Activated CD8-positive, alpha-beta T cell treated with anti-CD3 and anti-CD28 coated beads for 36 hours (primary cell): ENCODE data around the gene CHMP1B. TPM values are rescaled to one million over a fixed set of nuclear protein-coding genes. Genes with fewer than 3 reads are reported as not detected.

Experiments used
- ATAC-seq: fragments of 200-7000 bp; cut with Tn5 transposase; one replicate; pipeline ENCODE4 v1.10.0; 2021; ENCODE audit warnings: mild to moderate bottlenecking, moderate library complexity
- CTCF ChIA-PET: fragments of 350-600 bp; sonication (Branson Sonifier 250); formaldehyde crosslinking; loops from one replicate; lab custom pipeline; 2021; ENCODE audit warnings: antibody characterized with exemption; lab: Charles Lee
- POLR2A ChIA-PET: fragments of 350-600 bp; sonication (Branson Sonifier 250); formaldehyde crosslinking; loops from one replicate; lab custom pipeline; 2021; ENCODE audit warnings: antibody characterized with exemption; lab: Charles Lee
- DNase-seq: peaks from one replicate; pipeline ENCODE4 v3.0.0-alpha.2; 2020
- H3K27ac Mint-ChIP-seq: one replicate; pipeline ENCODE4 v1.8.0; 2021; ENCODE audit warnings: mild to moderate bottlenecking, mixed read lengths
- H3K27me3 Mint-ChIP-seq: one replicate; pipeline ENCODE4 v1.8.0; 2021; ENCODE audit warnings: mixed read lengths
- H3K36me3 Mint-ChIP-seq: one replicate; pipeline ENCODE4 v1.8.0; 2021; ENCODE audit warnings: low read depth, mixed read lengths
- H3K4me1 Mint-ChIP-seq: one replicate; pipeline ENCODE4 v1.8.0; 2021; ENCODE audit warnings: low read depth, mixed read lengths
- H3K4me3 Mint-ChIP-seq: one replicate; pipeline ENCODE4 v1.8.0; 2021; ENCODE audit warnings: mild to moderate bottlenecking, moderate library complexity, mixed read lengths
- H3K9me3 Mint-ChIP-seq: one replicate; pipeline ENCODE4 v1.8.0; 2021; ENCODE audit warnings: mixed read lengths
- intact Hi-C: fragments of 100-400 bp; cut with micrococcal nuclease; formaldehyde crosslinking; loops from one replicate; pipeline ENCODE4 v1.10.0; 2022
- total RNA-seq, 2 experiments: library from RNA; stranded (reverse); gene quantifications; one replicate each; pipeline ENCODE4 v1.2.3, GENCODE V29; 2021
- TF ChIP-seq, protein P1 (sequence below): fragments of 200-600 bp; IDR thresholded peaks from one replicate; pipeline ENCODE4 v1.8.0; 2022; ENCODE audit warnings: antibody characterized with exemption, mild to moderate bottlenecking

CHMP1B gene
- total RNA-seq, 2 experiments from 2014 or later, result 24.8 to 25.8 TPM

- no peak overlapping the region for H3K4me3 Mint-ChIP-seq
- H3K27me3 Mint-ChIP-seq, result no peaks in the 10 kb centered on the region
- TF ChIP-seq, protein P1, sequence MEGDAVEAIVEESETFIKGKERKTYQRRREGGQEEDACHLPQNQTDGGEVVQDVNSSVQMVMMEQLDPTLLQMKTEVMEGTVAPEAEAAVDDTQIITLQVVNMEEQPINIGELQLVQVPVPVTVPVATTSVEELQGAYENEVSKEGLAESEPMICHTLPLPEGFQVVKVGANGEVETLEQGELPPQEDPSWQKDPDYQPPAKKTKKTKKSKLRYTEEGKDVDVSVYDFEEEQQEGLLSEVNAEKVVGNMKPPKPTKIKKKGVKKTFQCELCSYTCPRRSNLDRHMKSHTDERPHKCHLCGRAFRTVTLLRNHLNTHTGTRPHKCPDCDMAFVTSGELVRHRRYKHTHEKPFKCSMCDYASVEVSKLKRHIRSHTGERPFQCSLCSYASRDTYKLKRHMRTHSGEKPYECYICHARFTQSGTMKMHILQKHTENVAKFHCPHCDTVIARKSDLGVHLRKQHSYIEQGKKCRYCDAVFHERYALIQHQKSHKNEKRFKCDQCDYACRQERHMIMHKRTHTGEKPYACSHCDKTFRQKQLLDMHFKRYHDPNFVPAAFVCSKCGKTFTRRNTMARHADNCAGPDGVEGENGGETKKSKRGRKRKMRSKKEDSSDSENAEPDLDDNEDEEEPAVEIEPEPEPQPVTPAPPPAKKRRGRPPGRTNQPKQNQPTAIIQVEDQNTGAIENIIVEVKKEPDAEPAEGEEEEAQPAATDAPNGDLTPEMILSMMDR, result no peak
- DNase-seq (no peak), ATAC-seq (no peak)
- no peaks in the 10 kb centered on the region for H3K4me1 Mint-ChIP-seq
- no peak overlapping the region for H3K27ac Mint-ChIP-seq
- no peaks in the 10 kb centered on the region for H3K9me3 Mint-ChIP-seq
- intact Hi-C loops, result no loop called here
- H3K36me3 Mint-ChIP-seq, result no peaks in the 10 kb centered on the region
- ChIA-PET POLR2A (no interaction called here), CTCF (no interaction called here)
These were observed 27.7 kb upstream of the CHMP1B start for GRCh38 chr18:11823545-11823944.

DNA sequence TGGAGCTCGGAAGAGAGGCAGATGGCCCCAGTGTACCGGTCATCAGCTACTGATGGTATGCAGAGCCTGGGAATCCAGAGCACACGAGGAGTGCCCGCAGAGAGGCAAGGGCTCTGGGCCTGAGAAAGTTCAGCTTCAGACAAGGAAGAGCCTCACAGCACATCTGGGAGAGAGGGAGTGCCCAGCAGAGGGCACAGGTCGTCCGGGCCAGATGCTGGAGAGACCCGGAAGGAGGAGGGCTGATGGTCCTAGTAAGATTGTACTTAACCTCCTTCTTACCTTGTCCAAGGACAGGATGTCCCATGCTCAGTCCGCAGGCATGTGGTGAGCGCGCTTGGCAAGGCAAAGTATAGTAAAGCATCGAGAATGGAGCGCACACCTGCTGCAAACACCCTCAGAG is 24.4 kb upstream of the CHMP1B start:
- ATAC-seq (no peak), DNase-seq (no peak)
- intact Hi-C loops, result no loop called here
- H3K9me3 Mint-ChIP-seq, result no peaks in the 10 kb centered on the region
- no peaks in the 10 kb centered on the region for H3K27me3 Mint-ChIP-seq
- CTCF ChIA-PET, result interaction anchor here (1.0 kb wide), 1 partner anchor 169 kb away, joined by 4 read pairs; no protein-coding TSS in a partner anchor
- H3K4me1 Mint-ChIP-seq, result peaks cover 3% of the 10 kb centered on the region
- TF ChIP-seq, protein P1, result no peak
- POLR2A ChIA-PET, result no interaction called here
- no peak overlapping the region for H3K27ac Mint-ChIP-seq
- no peaks in the 10 kb centered on the region for H3K36me3 Mint-ChIP-seq
- no peak overlapping the region for H3K4me3 Mint-ChIP-seq

- Mint-ChIP-seq H3K9me3 (no peaks in the 10 kb centered on the region), H3K27ac (no peak overlapping the region), H3K4me1 (peaks cover 3% of the 10 kb centered on the region), H3K27me3 (no peaks in the 10 kb centered on the region), H3K36me3 (no peaks in the 10 kb centered on the region), H3K4me3 (no peak overlapping the region)
- no peak for DNase-seq
- CTCF ChIA-PET, result interaction anchor here (1.3 to 1.5 kb wide), 3 partner anchors 13 to 210 kb away, joined by 3 to 4 read pairs (median 4); no protein-coding TSS in a partner anchor
- TF ChIP-seq, protein P1, result no peak
- POLR2A ChIA-PET, result interaction anchor here (1.2 kb wide), 1 partner anchor 22 kb away, joined by 3 read pairs; no protein-coding TSS in a partner anchor
- ATAC-seq, result peak; percentile 69
- intact Hi-C loops, result no loop called here
These were observed 22.3 kb upstream of the CHMP1B start for GRCh38 chr18:11828786-11829432.

DNA sequence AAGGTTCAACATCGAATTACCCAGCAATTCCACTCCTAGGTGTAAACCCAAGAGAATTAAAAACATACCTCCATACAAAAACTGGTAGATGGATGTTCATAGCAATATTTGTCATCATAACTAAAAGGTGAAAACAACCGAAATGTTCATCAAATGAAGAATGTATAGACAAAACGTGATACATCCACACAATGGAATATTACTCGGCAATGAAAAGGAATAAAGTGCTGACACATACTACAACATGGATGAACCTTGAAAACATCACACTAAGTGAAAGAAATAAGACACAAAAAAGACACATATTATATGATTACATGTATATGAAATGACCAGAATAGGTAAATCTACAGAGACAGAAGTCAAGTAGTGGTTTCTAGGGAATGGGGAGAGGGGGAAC is 20.6 kb upstream of the CHMP1B start:
- POLR2A ChIA-PET, result no interaction called here
- Mint-ChIP-seq H3K27me3 (peaks cover 1% of the 10 kb centered on the region), H3K9me3 (no peaks in the 10 kb centered on the region), H3K36me3 (no peaks in the 10 kb centered on the region), H3K4me1 (peaks cover 3% of the 10 kb centered on the region), H3K4me3 (no peak overlapping the region), H3K27ac (no peak overlapping the region)
- TF ChIP-seq, protein P1, result no peak
- intact Hi-C loops, result no loop called here
- DNase-seq (no peak), ATAC-seq (no peak)
- CTCF ChIA-PET, result no interaction called here

- H3K9me3 Mint-ChIP-seq, result no peaks in the 10 kb centered on the region
- no peak overlapping the region for H3K4me3 Mint-ChIP-seq
- ATAC-seq (no peak), DNase-seq (no peak)
- H3K4me1 Mint-ChIP-seq, result peaks cover 3% of the 10 kb centered on the region
- H3K27me3 Mint-ChIP-seq, result peaks cover 1% of the 10 kb centered on the region
- CTCF ChIA-PET, result no interaction called here
- no peaks in the 10 kb centered on the region for H3K36me3 Mint-ChIP-seq
- H3K27ac Mint-ChIP-seq, result no peak overlapping the region
- intact Hi-C loops, result no loop called here
- POLR2A ChIA-PET, result interaction anchor here (0.6 kb wide), 1 partner anchor 477 kb away, joined by 3 read pairs; no protein-coding TSS in a partner anchor
- TF ChIP-seq, protein P1, result no peak
These were observed 19.3 kb upstream of the CHMP1B start for GRCh38 chr18:11831921-11832320.
